ENCODE measurements around the gene STRAP. TPM values are rescaled to one million over a fixed set of nuclear protein-coding genes. Genes with fewer than 3 reads are reported as not detected.
A peak's percentile ranks its signal among the peaks of the same experiment; 100 is the strongest.

STRAP gene
- total and polyA plus RNA-seq, 9 of the 15 experiments (the other 6 are each of a cell fraction or from before 2014, with no cell fraction given): 58.5 to 134 (median 89.5) TPM

GRCh38 chr12:15910864-15911721, 28.9 kb downstream of the STRAP start, which contains the start of gene DERA (continued):
- TF ChIP-seq THRA (IDR thresholded peaks at IDR 0.05) (no peak), ZSCAN32 (CRISPR knock-in tag; IDR thresholded peaks at IDR 0.05) (no peak), XRCC5 (IDR thresholded peaks at IDR 0.05; ENCODE audit: low read depth, low read length) (no peak), E2F8 (IDR thresholded peaks at IDR 0.05; ENCODE audit: low read depth, partially characterized antibody) (peak; percentile 49), USF2 (CRISPR knock-in tag; IDR thresholded peaks at IDR 0.05) (no peak), ZBTB1 (CRISPR knock-in tag; IDR thresholded peaks at IDR 0.05; ENCODE audit: borderline replicate concordance, low read depth) (no peak), ATF2 (CRISPR knock-in tag; IDR thresholded peaks at IDR 0.05) (no peak), BMI1 (IDR thresholded peaks at IDR 0.05; ENCODE audit: low read length) (no peak), KHSRP (IDR thresholded peaks at IDR 0.05) (no peak), PTRF (tag; IDR thresholded peaks at IDR 0.05) (no peak), MBD2 (IDR thresholded peaks at IDR 0.05; ENCODE audit: borderline replicate concordance, low read depth) (no peak), RBM14 (IDR thresholded peaks at IDR 0.05; ENCODE audit: borderline replicate concordance, insufficient read depth, low read depth, low read length) (no peak), CCNT2 (IDR thresholded peaks at IDR 0.05; ENCODE audit: borderline replicate concordance, extremely low read depth, insufficient read length, low read depth, low read length) (peak; percentile 44), ZFX (CRISPR knock-in tag; IDR thresholded peaks at IDR 0.05) (peak; percentile 56), ADNP (tag; IDR thresholded peaks at IDR 0.05) (no peak), MEIS2 (IDR thresholded peaks at IDR 0.05; ENCODE audit: partially characterized antibody) (no peak), MEF2A (IDR thresholded peaks at IDR 0.05; ENCODE audit: control insufficient read depth, low read depth, low read length) (no peak), CSDE1 (IDR thresholded peaks at IDR 0.05) (no peak), XRCC4 (IDR thresholded peaks at IDR 0.05; ENCODE audit: extremely low read depth, insufficient read depth, insufficient read length) (no peak), NUFIP1 (IDR thresholded peaks at IDR 0.05; ENCODE audit: partially characterized antibody) (no peak), PREB (CRISPR knock-in tag; IDR thresholded peaks at IDR 0.05) (no peak)
